GM12873 (cell line): Measurements from ENCODE around the gene RAB3GAP1.

Source experiments
- TF ChIP-seq, protein P1 (sequence below): IDR thresholded peaks from 2 replicates; pipeline ENCODE4 v1.5.1; 2012; ENCODE audit warnings: low read depth, mild to moderate bottlenecking, moderate library complexity, low read length, control low read depth; ENCODE audit not compliant: insufficient read depth; ENCODE audit errors: missing control alignments

Gene RAB3GAP1

GRCh38 chr2:135169900-135170753, 118.0 kb downstream of the RAB3GAP1 start:
- TF ChIP-seq, protein P1, sequence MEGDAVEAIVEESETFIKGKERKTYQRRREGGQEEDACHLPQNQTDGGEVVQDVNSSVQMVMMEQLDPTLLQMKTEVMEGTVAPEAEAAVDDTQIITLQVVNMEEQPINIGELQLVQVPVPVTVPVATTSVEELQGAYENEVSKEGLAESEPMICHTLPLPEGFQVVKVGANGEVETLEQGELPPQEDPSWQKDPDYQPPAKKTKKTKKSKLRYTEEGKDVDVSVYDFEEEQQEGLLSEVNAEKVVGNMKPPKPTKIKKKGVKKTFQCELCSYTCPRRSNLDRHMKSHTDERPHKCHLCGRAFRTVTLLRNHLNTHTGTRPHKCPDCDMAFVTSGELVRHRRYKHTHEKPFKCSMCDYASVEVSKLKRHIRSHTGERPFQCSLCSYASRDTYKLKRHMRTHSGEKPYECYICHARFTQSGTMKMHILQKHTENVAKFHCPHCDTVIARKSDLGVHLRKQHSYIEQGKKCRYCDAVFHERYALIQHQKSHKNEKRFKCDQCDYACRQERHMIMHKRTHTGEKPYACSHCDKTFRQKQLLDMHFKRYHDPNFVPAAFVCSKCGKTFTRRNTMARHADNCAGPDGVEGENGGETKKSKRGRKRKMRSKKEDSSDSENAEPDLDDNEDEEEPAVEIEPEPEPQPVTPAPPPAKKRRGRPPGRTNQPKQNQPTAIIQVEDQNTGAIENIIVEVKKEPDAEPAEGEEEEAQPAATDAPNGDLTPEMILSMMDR = no peak

- TF ChIP-seq, protein P1 = no peak
Measured at GRCh38 chr2:135174049-135174809, 122.1 kb downstream of the RAB3GAP1 start.

DNA sequence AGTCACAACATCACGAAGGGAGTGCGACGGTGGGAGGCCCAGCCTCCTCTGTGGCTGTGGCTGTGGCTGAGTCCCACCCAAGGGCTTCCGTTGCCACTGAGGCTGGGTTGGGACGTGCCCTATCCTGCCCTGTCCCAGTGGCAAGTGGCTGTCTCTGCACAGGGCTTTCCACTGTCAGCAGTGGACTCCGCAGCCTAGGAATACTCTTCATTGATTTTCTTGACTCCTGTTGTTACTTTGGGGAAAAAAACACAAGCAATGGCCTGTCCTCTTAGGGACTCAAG, 122.7 kb downstream of the RAB3GAP1 start:
- TF ChIP-seq, protein P1 = no peak

DNA sequence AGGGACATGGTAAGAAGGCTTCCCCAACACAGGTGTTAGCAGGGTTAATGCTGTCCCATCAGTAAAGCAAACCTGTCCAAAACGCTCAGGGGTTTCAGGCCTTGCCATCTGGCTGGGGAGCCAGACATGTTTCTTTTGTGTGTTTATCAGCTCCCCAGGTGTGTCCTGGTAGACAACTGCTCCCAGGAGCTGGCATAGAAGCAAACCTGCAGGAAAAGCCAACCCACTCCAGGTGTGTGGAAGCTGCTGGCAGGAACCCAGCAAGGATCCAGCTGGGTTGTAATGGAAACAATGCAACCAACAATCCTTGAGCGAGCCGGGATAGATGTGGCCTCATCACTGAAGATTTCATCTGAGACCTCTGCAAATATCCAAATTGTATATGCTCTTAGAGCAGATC, 123.1 kb downstream of the RAB3GAP1 start:
- TF ChIP-seq, protein P1 = no peak

DNA sequence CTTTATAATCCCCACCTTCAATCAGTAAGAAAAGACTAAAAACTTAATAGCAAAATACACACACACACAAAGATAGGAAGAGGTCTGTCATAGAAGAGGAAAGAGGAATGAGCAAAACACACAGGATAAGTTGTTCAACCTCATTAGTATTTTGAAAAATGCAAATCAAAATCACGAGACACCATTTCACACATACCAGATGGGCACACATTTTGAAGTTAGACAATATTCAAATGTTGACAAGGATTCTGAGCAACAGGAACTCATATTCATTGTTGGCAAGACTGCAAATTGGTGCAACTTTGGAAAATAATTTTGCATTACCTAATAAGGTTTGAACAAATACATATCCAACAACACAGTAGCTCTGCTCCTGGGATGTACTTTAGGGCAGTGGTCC, 127.6 kb downstream of the RAB3GAP1 start:
- TF ChIP-seq, protein P1 = no peak

DNA sequence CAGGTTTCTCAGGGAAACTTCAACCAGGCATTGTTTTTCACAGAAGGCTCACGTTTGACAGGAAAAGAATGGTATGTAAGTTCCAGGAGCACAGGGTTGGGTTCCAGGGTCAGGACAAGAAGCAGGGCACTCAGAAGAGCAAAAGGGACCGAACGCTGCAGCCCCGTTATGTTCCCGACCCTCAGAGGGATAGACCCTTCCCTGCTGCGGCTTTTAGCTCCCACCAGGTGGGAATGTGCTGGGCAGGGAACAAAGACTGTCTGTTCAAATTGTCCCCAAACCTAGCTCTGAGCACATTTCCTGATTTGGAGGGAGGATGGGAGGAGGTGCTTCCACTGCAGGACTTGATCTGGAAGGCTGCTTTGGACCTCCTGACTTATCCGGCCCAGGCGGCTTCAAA, 130.1 kb downstream of the RAB3GAP1 start:
- TF ChIP-seq, protein P1 = no peak

GRCh38 chr2:135182601-135183000, 130.5 kb downstream of the RAB3GAP1 start:
- TF ChIP-seq, protein P1 = no peak
